Vagina (tissue), 2 donors: ENCODE data around the gene MEN1.

Source experiments
- CTCF ChIP-seq, 3 experiments: fragments of 450-650 bp in 2 of 3; fragments of 200-600 bp in 1 of 3; sonication (generic) in 1 of 3; IDR thresholded peaks; one replicate each; pipeline ENCODE4 v1.5.1; 2017 to 2019; ENCODE audit warnings: antibody characterized with exemption in 3 of 3, mild to moderate bottlenecking in 2 of 3, moderate library complexity in 2 of 3
- POLR2A ChIP-seq, 2 donors: fragments of 450-650 bp; IDR thresholded peaks; one replicate each; pipeline ENCODE4 v1.6.1; 2017; ENCODE audit warnings: antibody characterized with exemption in 2 of 2, mild to moderate bottlenecking in 2 of 2, moderate library complexity in 2 of 2
- POLR2AphosphoS5 ChIP-seq, 2 donors: sonication (generic); formaldehyde crosslinking; IDR thresholded peaks; one replicate each; pipeline ENCODE4 v1.9.0; 2017; ENCODE audit warnings: antibody characterized with exemption in 2 of 2, mild to moderate bottlenecking in 2 of 2, low read depth in 1 of 2; ENCODE audit not compliant: insufficient read depth in 1 of 2

- TF ChIP-seq CTCF (IDR thresholded peaks at IDR 0.05): no peak
- no peak for TF ChIP-seq POLR2A (IDR thresholded peaks at IDR 0.05)
- no peak for TF ChIP-seq POLR2AphosphoS5 (IDR thresholded peaks at IDR 0.05; ENCODE audit: insufficient read depth in 1 of 2, low read depth in 1 of 2)
These were observed 27.6 kb upstream of the MEN1 start for GRCh38 chr11:64837887-64838351.
